ENCODE results near the gene OR10A5. TPM values are rescaled to one million over a fixed set of nuclear protein-coding genes. Genes with fewer than 3 reads are reported as not detected.
"Not testable (repeated sequence)": the region's sequence is repeated elsewhere in the genome, so short reads cannot be mapped to it uniquely, and the experiment has no call there.

The OR10A5 gene
- not detected in 2 replicates for total RNA-seq (2014; rRNA removed; shearing (Covaris generic))

GRCh38 chr11:6845383-6845782 is at the start of gene OR10A5:
OR10A5 (plus strand) TSS chr11:6845683; CDS start chr11:6845683, 0 bp downstream.
- DNase-seq (ENCODE audit: low read depth): no peak

DNA sequence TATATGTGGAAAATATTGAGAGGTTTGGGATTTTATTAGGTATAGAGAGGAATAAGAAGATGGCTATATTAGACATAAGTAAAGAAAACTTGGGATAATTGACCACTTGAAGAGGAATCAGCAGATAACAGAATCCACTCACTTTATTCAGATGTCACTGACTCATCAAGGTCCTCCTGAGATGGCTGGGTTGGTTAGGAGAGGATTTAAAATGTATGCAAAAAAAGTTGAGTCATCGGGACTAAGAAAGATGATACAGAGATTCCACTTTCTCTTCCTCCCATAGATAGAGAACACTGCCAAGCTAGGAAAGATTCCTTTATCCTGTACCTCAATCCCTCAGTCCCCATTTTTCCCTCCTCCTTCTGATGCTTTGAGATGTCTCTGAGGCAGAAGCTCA is 46.1 kb upstream of the OR10A5 start, which contains the start of gene OR6A2:
Gene OR6A2 (minus strand): TSS at position 288 of the 400 bp plus-strand sequence. CDS start 3,981 bp downstream, outside the sequence.
- peak; percentile 25 for DNase-seq (ENCODE audit: low read depth)

GRCh38 chr11:6801075-6801474 is 44.4 kb upstream of the OR10A5 start:
- DNase-seq (ENCODE audit: low read depth): not testable (repeated sequence)

DNA sequence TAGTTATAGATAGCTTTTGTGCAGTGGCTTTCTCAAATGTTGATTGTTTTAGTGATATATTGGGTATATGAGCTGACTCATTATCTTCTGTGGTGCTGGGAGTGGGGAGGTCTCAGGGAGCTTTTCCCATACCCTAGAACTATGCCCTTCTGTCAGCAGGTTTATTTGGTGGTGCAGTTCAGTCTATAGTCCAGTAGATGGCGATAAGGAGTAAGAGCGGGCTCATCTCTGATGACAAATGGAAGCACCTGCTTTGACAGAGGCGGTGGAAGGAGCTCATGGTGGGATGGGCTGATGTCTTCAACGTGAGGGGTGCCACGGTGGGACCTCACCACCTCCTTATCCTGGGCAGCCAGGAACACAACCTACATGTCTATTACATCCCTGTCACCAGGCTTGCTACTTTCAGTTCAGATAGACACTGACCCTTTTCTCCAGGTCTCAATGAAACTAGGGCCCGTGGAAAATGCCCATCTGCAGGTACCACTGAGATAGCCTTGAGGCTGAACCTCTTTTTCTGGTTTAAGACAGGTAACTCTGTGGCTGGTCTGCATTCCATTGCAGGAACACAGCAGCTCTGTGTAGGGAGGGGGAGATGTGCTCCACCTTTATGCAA is 33.0 kb upstream of the OR10A5 start:
- DNase-seq (ENCODE audit: low read depth): peak; percentile 46

DNA sequence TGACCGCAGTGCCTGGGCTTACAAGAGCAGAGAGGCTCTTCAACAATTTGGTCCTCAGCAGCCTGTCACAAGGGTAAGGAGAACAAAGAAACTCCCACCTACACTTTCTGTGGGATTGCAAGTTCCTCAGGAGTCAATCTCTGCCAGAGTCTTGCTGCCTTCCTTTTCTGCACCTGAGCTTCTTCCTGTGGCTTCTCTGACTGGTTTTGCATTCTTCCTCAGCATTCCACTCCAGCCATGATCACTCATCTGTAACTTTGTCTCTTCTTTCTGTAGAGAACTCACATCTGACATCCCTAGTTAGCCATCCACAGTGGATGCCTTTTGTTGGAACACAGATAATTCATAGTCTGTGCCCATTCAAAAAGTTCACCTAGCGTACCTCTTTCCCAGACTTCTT is 31.8 kb upstream of the OR10A5 start:
- no peak for DNase-seq (ENCODE audit: low read depth)

- no peak for DNase-seq (ENCODE audit: low read depth)
Measured at GRCh38 chr11:6817694-6818093, 27.8 kb upstream of the OR10A5 start.

DNA sequence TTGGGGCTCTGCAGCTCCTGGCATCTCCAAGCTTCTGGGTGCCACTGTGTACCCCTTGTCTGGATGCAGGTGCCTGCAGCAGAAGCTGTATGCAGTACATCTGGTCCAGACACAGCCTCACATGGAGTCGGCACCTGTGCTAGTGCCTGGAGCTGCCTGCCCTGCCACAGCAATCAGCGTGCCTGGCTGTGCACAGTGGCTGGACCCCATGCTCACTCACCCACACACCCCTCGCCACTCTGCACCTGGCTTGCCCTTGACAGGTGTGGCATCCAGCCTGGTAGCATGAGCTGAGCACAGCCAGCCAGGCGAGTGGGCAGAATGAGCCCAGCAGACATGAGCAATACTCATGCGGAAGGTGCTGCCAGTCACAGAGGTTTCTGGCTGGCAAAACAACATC is 26.5 kb upstream of the OR10A5 start:
- no peak for DNase-seq (ENCODE audit: low read depth)

GRCh38 chr11:6824136-6824823 is 21.2 kb upstream of the OR10A5 start:
- DNase-seq (ENCODE audit: low read depth): no peak

DNA sequence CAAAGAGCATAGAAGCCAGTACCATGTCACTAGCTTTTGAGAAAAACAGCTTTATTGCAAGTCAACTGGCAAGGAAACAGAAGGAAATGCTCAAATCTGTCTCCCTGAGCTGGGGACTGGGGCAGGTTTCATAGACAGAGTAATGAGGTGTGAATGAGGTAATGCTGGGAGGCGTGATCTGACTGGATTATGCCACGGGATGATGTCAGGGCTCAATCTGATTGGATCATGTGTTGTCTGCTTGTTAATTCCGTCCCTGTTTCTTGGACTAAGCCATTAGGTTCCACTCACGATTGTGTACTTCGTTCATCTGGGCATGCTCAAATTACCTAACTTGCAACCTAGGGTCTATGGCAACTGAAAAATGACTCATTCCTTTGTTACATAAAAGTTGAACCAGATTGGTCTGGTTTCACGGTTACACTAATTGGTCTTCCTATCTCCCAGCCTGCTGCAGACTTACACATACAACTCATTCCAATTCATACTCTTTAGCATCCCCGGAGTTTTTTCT is 20.2 kb upstream of the OR10A5 start:
- DNase-seq (ENCODE audit: low read depth): peak; percentile 37

DNA sequence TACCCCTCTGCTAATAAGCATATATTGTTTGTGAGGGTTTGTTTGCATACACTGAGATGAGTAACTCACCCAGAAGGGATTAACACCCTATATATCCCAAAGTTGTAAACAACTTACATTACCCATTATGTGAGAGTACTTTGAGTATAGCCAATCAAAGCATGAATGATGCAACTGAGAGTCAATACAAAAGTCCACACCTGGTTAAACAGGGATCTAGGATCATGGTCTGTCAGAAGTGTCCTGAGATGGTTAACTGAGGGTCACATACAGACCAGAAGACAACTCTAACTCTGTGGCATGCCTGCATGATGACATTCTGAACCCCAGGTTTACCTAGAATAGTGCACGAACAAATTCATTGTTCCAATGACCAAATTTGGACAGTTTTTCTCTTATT is 17.4 kb upstream of the OR10A5 start:
- DNase-seq (ENCODE audit: low read depth): no peak

DNA sequence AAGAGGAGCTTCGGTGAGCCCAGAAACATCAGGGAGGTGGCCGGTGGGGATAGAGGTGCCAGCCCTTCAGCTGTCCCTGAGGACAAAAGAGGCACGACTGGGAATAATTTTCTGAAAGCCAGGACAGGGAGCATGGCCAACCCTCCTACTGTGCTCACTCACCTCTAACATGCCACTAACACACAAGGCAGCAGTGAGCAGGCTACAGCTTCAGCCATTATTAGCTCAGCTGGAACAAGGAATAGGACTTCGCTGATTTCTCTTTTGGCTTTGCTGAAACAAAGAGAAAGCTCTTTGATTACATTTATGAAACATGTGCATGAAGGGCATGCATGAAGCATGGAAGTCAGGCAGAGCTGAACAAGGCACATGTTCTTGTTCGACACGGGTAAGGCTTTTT is 12.1 kb upstream of the OR10A5 start:
- DNase-seq (ENCODE audit: low read depth): no peak

- DNase-seq (ENCODE audit: low read depth): no peak
Measured at GRCh38 chr11:6834021-6834420, 11.5 kb upstream of the OR10A5 start.

- DNase-seq (ENCODE audit: low read depth): no peak
Measured at GRCh38 chr11:6841694-6842093, 3.8 kb upstream of the OR10A5 start.

GRCh38 chr11:6843670-6844069 is 1.8 kb upstream of the OR10A5 start:
- DNase-seq (ENCODE audit: low read depth): no peak

GRCh38 chr11:6844356-6844755 is 1.1 kb upstream of the OR10A5 start:
- DNase-seq (ENCODE audit: low read depth): peak; percentile 25

DNA sequence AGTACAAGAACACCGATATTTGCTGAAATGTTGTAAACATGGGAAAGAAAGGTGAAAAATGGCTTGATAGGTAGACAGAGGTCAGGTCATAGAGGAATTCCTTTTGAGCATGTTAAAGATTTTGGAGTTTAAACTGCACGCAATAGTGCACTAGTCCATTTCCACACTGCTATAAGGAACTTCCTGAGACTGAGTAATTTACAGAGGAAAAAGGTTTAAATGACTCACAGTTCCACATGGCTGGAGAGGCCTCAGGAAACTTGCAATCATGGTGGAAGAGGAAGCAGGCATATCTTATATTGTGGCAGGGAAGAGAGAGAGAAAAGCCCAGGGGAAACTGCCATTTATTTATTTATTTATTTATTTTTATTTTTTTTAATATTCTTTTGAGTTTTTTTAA is 5.0 kb downstream of the OR10A5 start:
- no peak for DNase-seq (ENCODE audit: low read depth)

- not testable (repeated sequence) for DNase-seq (ENCODE audit: low read depth)
Measured at GRCh38 chr11:6854801-6855200, 9.3 kb downstream of the OR10A5 start.

- DNase-seq (ENCODE audit: low read depth): peak; percentile 81
Measured at GRCh38 chr11:6855971-6856541, 10.6 kb downstream of the OR10A5 start.

- DNase-seq (ENCODE audit: low read depth): peak; percentile 33
Measured at GRCh38 chr11:6856871-6857270, 11.4 kb downstream of the OR10A5 start.

DNA sequence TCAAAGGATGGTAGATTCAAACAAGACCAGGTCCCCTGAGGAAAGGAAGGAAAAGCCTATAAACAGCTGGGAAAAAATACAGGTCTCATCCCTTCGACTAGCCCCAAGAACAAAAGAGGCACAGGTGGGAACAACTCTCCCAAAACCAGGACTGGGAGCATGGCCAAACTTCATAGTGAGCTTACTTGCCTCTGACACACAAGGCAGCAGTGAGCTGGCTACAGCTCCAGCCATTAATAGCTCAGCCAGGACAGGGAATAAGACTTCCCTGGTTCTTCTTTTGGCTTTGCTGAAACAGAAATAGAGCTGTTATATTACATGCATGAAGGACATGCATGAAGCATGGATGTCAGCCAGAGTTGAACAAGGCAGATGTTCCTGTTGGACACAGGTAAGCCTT is 17.5 kb downstream of the OR10A5 start, which contains the start of gene OR10A2:
Gene OR10A2 (plus strand): TSS at position 97 of the 400 bp plus-strand sequence. CDS start 6,698 bp downstream, outside the sequence.
- DNase-seq (ENCODE audit: low read depth): peak; percentile 4

DNA sequence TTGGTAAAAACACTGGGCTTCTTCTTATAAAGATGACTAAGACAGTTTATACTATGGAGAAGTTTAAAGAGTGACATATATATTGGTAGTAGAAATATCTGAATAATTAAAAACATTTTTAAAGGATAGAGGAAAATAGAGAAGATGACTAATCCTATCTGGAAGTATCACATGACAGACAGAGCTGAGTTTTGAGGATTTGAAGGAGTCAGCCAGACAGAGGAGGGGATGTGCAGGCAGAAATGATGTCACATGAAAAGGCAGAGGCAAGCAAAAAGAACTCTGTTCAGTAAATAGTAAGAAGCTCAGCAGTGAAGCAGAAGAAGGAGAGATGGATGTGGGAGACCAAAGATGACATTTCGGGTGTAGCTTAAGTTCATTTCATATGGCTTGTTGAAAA is 19.0 kb downstream of the OR10A5 start:
- peak; percentile 13 for DNase-seq (ENCODE audit: low read depth)

DNA sequence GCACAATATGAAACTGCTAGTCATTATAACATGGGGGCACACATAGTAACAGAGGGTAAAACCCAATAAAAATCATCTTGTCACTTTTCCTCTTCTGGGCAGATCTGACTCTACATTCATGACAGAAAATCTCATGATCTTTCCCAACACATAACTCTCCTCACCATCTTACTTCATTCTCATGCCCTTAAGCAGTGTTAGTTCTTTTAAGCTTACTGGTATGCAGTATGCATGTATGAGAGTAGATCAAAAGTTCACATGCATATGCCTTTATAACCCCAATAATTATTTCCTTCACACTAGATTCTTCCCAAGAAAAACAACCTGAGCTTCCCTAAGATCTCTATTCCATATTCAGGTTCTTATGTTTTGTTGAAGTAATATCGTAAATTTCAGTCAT is 25.8 kb downstream of the OR10A5 start:
- no peak for DNase-seq (ENCODE audit: low read depth)

DNA sequence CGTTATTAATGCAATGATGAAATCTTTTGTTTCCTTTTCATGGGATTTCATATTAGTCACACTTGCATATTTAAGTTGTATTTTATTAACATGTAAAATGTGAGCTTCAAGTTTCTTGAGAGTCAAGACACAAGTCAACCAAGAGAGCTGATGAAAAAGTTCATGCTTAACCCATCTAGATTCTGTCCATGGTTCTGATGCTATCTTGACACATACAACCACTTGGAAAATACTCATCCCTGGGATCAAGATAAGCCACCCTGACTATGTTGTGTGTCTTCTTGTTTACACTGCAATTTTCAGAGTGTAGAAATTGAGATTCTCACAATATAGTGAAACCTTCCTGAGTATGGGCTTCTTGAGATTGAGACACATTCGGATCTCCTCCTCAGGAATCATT is 30.3 kb downstream of the OR10A5 start:
- DNase-seq (ENCODE audit: low read depth): no peak

All from Daoy (cell line).